ENCODE data around the gene KLHL29.

The KLHL29 gene

DNA sequence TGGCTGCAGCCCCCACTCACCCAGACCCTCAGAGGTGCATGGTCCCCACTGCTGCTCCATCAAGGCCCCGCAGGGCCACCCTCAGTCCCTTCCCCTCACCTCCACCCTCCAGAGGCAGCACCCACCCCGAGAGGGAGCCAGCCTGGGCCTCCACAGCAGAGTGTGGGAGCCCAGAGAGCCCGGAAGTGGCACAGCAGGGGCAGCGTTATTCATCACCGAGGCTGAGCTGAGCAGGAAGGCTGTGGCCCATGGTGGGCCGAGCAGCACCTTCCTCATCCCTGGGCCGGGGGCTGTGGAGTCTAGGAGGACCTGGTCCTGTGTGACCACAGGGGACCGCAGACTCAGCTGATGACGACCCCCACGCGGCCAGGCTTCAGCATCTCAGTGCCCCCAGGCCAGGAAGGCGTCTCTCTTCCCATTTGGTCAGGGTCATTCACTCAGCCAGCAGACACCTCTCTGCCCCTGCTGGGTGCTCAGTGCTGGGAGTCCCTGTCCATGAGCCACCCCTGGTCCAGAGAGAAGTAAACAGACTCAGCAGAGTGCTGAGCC, 283.9 kb downstream of the KLHL29 start:
- no peak for DNase-seq

DNA sequence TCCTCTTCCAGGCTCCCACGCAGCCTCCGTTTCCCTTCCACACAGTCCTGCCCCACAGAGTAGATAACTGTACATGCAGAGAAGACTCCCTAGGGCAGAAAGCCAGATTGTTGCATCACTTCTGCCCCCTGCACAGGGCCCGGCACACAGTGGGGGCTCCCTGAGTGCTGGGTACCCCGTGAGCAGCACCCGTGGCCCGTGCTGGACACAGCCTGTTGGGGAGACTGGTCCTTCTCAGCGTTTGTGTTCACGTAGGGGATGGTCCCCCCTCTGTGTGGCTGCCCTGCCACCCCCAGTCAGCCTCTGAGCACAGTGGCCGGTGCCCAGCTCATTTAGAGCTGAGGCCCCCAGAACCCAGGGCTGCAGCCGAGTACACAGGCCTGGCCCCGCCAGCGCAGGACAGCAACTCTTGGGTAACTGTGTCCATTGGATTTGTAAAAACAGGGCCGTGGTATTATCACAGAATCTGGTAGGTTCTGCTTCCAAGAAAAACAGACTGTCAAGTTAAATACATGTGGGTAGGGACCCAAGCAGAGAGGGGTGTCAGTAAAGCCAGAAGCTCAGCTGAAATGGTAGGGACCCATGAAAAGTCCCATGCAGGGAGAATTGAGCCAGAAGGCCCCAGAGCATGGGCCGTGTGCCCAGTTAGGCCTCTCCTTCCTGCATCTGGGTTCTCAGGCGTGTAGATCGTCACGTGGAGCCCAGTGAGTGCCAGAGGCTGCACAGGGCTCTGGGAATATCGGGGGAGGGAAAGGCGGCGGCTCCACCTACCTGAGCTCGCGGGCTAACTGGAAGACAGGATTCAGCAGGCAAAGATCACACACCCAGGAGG, 284.6 kb downstream of the KLHL29 start:
- DNase-seq, result no peak

DNA sequence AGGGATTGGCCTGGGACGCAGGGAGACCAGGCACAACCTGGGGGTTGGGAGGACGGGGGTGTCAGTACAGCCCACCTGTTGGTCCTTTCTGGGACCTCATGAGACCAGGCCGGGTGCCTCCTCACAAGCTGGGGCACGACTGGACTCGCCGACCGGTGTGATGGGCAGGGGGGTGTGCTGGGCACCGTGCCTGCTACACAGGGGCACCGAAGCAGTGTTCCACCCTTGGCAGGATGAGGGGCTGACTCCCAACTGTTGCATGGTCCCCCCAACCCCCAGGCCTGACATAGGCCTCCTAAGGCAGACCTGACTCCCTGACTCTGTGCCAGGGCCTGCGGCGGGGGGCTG, 285.2 kb downstream of the KLHL29 start:
- no peak for DNase-seq

DNA sequence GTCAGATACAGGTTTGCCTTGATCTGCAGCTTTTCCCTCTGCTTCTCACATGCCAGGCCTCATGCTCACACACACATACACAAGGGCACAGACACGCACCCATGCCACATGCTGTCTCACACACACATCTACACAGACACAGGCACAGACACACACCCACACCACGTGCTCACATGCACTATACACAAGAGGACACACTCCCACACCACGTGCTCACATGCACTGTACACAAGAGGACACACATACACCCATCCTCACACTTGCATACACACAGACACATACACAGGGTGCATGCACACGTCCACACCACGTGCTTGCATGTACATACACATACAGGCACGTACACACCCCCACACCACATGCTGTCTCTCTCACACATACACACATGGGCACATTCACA, 288.1 kb downstream of the KLHL29 start:
- DNase-seq, result no peak

DNA sequence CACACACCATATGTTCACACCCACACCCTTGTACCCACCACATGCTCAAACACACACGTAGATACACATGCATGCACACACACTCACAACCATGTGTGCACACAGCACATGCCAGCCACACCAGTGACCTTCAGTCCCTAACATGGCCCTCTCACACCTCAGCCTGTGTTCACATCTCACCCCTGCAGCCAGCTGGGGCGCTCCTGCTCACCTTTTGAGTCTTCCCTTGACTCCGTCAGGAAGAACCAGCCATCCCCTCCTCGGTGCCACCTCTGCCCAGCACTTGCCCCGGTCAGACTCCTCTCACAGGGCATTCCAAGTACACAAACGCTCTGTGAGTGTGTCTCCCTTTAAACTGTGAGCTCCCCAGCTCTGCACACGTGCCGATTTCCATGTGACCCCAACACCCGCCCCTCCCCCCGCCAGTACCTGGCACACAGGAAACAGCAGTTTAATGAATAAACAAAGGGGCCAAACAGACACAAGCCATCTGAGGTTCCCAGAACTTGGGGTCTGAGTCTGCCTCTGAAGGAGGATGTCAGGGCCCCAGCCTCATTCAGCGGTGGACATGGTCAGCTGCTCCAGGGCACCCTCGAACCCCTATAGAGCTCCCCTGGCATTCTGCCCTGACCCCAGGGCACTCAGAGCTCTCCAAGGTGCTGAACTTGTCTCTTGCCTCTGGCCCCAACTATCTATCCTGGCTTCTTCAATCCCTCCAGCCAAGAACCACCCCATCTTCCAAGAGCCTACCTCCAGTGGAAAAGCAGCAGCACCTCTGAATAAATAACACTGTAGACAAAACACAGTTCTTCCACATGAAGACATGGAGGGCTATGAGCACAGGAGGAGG, 289.1 kb downstream of the KLHL29 start:
- DNase-seq, result no peak

DNA sequence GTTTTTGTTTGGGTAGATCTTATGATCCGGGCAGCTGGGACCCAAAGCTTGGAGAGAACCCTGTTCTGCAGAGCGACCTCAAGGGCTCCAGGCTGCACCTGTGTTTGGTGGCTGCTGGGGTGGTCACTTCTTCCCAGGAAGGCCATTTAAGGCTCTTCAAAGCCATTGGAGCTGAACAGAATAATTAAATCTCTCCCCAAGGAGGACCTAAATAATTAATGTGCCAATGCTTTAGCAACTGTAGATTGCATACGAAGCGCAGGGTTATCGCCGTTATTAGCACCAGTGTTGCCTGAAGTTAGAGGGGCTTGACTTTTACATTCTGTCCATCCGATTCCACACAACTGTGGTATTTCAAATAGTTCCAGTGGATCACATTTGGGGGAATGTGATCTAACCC, 290.5 kb downstream of the KLHL29 start:
- DNase-seq, result no peak

DNA sequence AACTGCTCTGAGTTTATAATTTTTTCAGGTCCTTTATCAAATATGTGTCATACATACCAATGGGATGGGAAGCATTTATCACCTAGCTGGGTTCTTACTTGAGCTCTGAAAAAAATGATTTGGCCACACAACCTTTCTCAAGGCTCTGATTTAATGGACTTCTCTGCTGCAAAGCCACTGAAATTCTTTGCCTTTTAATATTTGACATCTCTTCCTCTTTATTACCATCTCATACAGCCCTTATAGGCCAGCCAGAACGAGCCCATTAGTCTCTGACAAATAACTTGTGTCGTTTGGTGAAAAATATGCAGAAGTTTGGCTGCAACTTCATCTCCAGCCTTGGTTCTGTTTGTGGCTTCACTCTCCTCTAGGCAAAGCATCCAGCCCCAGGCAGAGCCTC, 292.9 kb downstream of the KLHL29 start:
- no peak for DNase-seq

DNA sequence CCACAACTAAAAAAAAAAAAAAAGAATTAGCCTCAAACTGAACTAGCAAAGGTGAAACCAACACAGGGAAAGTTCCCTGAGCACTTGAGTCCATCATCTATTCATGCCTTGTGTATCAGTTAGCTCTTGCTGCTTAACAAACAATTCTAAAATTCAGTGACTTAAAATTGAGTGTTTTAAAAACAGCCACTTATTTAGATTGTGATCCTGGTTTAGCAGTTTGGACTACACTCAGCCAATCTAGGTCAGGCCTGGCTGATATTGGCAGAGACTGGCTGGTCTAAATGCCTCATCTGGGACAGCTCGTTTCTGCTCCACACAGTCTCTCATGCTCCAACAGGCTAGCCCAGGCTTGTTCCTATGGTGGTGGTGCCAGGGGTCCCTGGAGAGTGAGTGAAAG, 294.1 kb downstream of the KLHL29 start:
- no peak for DNase-seq

DNA sequence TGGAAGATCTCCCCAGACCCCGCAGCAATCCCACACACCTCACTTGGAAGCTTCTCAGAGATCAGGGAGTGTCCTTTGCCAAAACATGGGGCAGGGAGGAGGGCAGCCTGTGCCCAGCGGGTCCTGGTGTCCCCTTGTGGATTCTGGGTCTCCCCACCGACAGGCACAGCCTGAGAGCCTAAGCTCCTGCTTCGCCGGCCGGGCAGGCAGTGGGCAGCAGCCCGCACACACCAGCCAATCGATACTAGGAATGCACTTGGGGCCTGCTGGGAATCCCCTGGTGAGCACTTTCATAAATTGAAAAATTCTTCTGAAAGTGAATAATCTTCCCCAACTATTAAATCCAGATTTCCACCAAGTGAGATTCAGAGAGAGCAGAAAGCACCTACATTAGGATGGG, 296.0 kb downstream of the KLHL29 start:
- DNase-seq, result no peak

DNA sequence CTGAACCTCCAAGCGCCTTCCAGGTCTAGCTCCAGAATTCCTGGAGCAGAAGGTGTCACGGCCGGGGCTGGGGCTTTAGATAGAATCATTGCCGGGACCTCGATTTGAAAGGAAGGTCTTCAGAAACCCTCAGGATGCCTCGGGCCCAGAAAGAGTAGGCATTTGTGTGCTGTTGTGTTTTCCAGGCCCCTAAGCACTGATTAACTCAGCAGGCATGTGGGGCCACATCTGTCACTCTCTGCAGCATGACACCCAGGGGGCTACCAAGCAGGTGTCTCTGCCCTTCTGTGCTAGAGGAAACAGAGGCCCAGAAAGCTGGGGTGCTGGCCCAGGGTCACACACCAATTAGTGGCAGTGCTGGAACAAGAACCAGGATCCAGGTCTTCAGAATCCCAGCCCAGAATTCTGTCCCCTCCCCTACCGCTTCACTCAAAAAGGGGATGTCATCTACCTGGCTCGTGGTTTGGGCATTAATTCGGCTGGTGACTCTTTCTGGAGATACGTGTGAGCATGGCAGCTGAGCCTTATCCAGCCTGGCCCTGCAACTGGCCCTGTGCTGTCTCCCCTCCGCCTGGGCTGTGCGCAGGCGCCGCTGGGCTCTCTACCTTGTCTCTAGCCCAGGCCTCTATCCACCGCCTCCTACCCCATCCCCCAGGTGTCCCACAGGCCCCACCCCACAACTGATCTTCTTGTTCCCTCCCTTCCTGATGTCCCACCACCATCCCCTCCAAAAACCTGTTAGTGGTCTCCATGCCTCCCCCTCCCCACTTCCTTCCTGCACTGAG, 296.6 kb downstream of the KLHL29 start:
- DNase-seq, result no peak

DNA sequence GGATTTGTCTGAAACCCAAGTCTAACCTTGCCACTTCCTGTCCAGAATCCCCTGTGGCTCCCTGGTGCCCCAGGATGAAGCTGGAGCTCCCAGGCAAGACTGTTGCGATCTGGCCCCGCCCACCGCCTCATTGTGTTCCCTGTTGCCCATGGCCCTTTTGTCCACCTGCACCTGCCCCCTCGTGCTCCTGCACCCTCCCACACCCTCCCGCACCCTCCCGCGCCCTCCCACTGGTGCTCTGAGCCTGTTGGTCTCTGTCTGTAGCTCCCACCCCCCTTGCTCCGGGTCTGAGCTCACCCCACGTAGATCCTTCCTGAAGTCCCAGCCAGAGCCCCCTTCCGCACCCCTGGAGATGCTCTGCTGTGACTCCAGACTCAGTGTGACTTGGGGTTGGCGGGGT, 297.5 kb downstream of the KLHL29 start:
- no peak for DNase-seq

DNA sequence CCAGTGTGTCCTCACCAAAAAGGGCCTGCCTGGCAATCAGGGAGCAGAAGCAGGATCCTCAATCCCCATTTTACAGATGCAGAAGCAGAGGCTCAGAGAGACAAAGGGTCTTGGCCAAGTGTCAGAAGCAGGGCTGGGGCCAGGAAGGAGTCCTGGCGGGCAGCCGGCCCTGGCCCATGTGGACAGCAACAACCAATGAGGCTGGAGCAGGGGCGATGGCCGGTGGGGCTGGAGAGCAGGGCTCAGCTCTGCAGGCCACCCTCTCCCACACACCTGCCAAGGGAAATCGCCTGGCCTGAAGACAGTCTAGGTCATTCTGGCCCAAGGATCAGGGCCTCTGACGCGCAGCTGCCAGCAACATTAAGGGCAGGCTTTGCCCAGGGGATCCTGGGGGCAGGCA, 298.0 kb downstream of the KLHL29 start:
- no peak for DNase-seq

DNA sequence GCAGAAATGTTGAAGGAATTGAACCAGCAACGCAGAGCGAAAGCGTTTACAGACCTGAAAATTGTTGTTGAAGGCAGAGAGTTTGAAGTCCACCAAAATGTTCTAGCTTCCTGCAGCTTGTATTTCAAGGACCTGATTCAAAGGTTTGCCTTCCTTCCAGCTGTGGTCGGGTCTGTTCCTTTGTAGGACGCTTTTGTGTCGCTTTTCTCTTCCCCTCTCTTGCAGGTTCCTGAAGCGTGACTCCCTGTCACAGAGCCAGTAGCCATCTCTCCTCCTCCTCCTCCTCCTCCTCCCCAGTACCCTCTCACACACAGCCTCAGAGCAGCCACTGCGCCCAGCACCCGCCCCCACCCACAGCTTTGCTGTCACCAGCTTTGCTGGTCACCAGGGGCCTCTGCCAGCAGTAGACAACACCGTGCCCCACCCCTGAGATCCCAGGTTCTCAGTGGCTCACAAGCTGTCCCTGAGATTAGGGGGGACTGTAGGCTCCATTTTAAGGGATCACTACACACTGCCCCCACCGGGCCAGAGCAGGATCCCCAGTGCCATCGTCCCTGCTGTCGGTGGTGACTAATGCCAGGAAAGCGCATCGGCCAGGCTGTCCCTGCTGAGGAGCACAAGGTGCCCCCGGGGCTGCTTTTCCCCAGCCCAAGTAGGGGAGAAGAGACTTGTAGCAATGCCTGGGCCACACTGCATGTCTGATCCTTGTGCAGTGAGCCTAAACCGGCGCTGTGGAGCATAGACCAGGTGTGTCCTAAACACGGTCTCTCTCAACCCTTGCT, 299.6 kb downstream of the KLHL29 start:
- DNase-seq, result no peak

DNA sequence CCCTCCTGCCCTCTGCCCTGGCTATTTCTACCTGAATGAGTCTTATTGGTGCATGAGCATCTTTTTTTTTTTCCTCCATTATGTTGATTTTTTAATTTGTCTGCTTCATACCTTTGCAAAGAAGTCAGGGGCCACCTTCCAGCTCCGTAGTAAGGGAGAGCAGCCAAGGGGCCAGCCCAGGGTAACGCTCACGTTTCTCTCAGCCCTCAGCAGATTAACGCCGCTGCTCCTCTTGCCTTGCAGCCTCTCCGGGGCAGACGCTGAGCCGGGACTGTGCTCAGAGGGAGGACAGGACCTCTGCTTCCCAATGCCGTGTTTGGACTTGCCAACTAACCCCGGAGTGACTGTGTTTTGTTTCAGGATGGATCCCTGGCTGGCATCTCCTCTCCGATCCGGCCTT, 300.2 kb downstream of the KLHL29 start:
- no peak for DNase-seq

DNA sequence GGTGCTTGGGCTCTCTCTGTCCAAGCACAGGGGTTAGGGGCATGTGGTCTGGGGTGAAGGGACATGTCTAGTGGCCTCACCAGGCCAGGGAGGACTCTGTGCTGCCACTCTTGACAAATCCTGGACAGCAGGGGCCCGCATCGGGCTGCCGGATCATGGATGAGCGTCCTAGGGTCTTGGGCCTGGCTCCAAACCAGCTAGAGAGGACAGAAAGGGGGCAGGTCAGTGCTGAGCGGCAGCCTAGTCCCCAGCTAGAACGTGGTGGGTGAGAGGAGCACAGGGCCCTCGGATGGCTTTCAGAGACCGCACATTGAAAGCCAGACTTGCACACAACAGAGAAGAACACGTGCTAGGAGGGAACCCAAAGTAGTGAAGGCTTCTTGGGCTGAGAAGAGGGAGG, 300.7 kb downstream of the KLHL29 start:
- DNase-seq, result no peak

DNA sequence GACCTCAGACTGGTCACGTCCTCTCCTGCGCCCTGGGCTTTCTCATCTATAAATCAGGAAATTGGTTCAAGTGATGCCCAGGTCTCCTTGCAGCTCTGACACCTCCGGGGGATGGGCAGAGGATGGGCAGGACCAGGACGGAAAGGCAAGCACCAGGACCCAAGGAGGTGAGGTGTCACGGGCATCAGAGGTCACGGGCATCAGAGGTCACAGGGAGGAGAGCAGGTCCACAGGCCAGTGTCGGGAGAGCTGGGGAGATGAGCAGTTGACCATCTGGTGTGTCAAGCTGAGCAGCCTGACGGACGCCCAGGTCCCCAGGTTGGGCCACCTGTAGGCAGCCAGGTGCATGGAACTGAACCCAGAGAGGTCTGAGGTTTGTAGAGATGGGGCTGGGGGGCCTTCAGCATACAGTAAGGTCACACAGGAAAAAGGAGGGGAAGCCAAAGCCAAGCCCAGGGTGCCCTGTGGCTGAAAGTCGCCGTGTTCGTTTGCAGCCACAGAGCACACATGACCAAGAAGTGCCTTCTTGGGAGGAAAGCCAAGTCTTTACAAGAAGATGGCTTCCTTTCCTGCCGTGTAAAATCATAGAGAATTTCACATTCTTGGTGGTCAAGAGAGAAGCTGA, 301.5 kb downstream of the KLHL29 start:
- DNase-seq, result no peak

DNA sequence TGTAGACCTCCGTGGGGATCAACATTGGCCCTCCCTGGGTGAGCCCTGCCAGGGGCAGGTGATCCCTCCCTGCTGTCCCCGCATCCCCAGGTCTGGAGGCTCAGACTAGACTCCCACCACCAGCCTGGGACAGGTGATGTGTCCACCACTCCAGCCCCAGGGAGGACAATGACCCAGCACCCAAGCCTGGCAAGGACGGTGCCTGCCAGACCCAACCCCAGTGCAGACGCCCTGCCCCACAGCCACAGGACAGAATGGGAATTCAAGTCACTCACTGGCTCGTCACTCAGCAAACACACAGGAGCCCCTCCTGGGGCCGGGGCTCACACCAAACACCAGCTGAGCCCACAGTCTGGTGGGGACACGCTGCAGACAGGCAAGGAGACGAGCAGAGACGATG, 302.2 kb downstream of the KLHL29 start:
- no peak for DNase-seq

DNA sequence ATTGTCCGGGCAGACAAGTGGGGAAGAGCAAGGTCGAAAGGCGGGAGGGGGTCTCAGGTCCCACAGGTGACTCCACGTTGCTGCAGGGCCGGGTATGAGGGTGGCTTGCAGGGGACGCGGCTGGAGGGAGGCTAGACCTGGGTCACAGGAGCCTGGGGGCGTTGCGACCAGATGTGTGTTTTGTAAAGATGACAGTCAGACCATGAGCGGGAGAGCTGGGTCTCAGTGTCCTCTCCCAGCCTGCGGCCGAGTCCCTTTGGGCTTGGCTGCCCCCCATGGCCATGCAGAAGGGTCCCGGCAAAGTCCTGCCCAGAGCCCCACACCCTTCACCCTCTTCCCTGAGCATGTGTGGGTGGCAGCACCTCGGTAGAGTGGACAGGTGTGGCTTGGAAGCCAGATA, 302.7 kb downstream of the KLHL29 start:
- no peak for DNase-seq

DNA sequence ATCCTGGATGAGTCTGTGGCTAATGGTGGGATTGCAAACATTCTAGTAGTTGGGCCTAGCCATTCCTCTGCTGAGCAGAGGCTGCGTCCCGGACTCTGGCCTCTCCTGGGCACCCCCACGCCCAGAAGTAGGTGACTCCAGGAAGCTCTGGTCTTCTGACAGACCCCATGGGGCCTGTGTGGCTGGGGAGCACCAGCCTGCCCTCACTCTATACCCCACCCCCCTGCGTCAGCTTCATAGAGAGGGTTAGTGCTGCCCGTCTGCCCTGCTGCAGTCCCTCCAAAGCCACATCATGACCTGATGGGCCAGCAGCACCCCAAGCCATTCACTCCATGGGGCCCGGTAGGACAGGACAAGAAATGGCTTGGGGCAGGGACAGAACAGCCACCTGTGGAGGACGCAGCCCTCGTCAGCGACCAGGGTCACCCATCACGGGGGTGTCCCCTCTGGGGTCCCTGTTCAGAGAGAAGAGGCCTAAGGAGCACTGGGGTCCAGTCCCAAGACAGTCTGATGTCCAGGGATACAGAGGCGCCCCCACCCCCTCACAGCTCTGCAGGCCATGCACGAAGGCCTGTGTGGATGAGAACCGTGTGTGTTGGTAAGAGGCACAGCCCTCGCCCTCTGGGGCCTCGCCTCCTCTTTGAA, 303.6 kb downstream of the KLHL29 start:
- DNase-seq, result no peak

DNA sequence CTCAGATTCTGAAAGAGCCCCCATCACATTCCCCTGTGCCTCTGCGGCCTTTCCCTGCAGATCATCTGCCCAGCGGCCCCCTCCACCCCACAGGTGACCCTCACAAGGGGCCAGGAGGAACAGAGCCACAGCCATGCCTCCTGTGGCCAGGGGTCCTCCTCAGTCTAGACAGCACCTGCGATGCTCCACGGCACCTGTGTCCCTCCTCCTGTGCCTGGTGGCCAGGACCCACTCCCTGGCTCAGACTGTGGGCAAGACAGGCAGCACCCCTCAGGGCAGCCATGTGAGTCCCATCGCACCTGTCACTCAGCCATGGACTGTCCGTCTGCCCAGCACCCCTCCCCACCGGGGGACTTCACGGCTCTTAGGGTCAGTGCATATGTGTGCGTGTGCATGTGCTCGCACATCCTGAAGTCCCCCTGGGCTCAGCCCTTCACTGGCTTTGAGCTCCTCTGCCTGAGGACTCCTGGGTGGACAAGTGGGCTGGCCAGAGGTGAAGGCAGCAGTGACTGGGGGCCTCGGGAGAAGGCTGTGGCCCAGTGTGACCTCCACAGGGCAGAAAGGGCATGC, 304.2 kb downstream of the KLHL29 start:
- DNase-seq, result no peak

DNA sequence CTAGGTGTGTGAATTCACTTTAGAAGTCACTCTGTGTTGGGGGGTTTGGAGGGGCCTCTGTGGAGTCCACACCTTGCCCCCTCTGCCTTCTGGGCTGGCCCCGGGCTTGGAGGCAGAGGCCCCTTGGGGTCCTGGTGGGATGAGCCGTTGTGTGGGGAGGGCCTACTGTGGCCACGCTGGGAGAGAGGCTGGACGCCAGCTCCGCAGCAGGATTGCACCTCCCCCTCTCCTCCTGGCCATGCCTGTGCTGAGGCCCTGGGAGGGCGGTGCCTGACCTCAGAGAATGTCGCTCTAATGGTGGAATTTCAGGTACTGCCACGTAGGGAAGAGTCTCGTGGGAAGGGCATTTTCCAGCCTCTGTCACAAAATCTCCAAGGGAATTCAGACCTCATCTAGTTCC, 304.9 kb downstream of the KLHL29 start:
- DNase-seq, result no peak

Data from NCI-H1930 (cell line).